GM12892 (cell line): Measurements from ENCODE around the gene INSYN2A.

Experiments used
- POLR2A ChIP-seq: IDR thresholded peaks from 2 replicates; pipeline ENCODE4 v1.6.1; 2011; ENCODE audit warnings: low read depth, low read length, control low read depth
- TAF1 ChIP-seq: IDR thresholded peaks from 2 replicates; pipeline ENCODE4 v1.6.1; 2011; ENCODE audit warnings: low read depth, mild to moderate bottlenecking, control low read depth, low read length, borderline replicate concordance

DNA sequence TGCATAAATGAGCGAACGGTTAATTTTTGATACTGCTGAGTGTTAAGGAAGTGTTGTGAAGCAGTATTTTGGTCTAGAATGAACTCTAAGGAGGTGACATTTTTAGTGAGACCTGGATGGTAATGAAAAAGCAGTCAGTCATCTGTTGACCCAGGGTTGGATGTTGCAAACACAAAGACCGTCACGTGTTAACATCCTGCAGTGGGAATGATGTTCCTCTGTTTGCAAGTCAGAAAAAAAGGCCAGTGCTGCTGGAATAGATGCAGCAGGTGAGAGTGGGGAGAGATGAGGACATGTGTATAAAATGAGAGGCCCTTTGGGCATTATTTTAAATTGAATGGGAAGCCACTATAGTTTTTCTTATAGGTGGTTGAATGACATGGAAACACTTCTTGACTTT, 39.3 kb downstream of the INSYN2A start:
- no peak for TF ChIP-seq POLR2A
- TF ChIP-seq TAF1 = no peak
